Measurements from ENCODE around the gene PRDM11.

DNA sequence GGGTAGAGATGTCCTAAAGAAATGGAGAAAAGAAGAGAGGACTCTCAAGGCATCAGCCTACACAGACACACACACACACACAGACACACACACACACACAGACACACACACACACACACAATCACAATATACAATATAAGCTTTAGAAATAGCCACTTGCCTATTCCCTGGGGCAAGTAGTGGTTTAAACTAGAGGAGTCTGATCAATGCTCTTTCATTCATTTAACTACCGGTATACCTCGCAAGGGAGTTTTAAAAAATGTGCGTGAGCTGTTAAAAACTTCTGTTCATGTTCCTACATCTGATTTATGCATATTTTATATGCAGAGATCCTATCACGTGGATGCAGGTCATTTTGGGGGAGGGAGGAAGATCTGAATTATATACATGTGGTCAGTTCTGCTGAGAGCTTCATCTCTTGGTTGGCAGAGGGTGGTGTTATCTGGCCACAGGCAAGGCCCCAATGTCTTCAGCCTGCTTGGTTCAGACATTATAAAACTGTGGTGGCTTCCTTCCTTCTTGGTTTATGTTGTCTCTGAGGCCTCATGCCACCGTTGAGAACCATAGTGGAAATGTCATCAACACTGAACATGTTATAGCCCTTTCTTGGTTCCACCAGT lies 83.1 kb downstream of the PRDM11 start:
- TF ChIP-seq, protein P1, sequence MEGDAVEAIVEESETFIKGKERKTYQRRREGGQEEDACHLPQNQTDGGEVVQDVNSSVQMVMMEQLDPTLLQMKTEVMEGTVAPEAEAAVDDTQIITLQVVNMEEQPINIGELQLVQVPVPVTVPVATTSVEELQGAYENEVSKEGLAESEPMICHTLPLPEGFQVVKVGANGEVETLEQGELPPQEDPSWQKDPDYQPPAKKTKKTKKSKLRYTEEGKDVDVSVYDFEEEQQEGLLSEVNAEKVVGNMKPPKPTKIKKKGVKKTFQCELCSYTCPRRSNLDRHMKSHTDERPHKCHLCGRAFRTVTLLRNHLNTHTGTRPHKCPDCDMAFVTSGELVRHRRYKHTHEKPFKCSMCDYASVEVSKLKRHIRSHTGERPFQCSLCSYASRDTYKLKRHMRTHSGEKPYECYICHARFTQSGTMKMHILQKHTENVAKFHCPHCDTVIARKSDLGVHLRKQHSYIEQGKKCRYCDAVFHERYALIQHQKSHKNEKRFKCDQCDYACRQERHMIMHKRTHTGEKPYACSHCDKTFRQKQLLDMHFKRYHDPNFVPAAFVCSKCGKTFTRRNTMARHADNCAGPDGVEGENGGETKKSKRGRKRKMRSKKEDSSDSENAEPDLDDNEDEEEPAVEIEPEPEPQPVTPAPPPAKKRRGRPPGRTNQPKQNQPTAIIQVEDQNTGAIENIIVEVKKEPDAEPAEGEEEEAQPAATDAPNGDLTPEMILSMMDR (IDR thresholded peaks at IDR 0.05): no peak
- TF ChIP-seq POLR2A (IDR thresholded peaks at IDR 0.05) (no peak), EP300 (IDR thresholded peaks at IDR 0.05) (no peak)
